ENCODE data around the gene CFAP52. TPM values are rescaled to one million over a fixed set of nuclear protein-coding genes. Genes with fewer than 3 reads are reported as not detected.

Gene CFAP52
- not detected in 2 replicates for total RNA-seq (2014; rRNA removed; shearing (Covaris generic))

GRCh38 chr17:9576521-9577372 lies at the start of gene CFAP52:
Gene CFAP52, plus strand, starts transcription at chr17:9576642. Its CDS starts 54 bp downstream, at chr17:9576696.

GRCh38 chr17:9575381-9576101 lies 901 bp upstream of the CFAP52 start, which contains the start of gene STX8:
Gene STX8, minus strand, starts transcription at chr17:9575820. Its CDS starts 12 bp downstream, at chr17:9575808.

GRCh38 chr17:9644910-9645751 lies 68.7 kb downstream of the CFAP52 start, which contains the start of gene USP43:
Gene USP43, plus strand, starts transcription at chr17:9645517. Its CDS starts 116 bp downstream, at chr17:9645633.

Other genes starting within 250 kb of the CFAP52 start
- gene STX8, start 822 bp upstream of the CFAP52 start, total RNA-seq (2014; rRNA removed; shearing (Covaris generic)) = 60.3 and 78.8 TPM in 2 replicates
- gene USP43, start 68.9 kb downstream of the CFAP52 start, total RNA-seq (2014; rRNA removed; shearing (Covaris generic)) = 9.7 TPM in 2 replicates
- gene DHRS7C, start 214.9 kb downstream of the CFAP52 start, total RNA-seq (2014; rRNA removed; shearing (Covaris generic)) = not detected in 2 replicates
- gene GSG1L2, start 245.4 kb downstream of the CFAP52 start, total RNA-seq (2014; rRNA removed; shearing (Covaris generic)) = not detected in 2 replicates
- gene GLP2R, start 249.3 kb downstream of the CFAP52 start, total RNA-seq (2014; rRNA removed; shearing (Covaris generic)) = 0.26 and 0.80 TPM in 2 replicates